Loucy (cell line): ENCODE data around the gene TFDP1.

ENCODE experiments used
- EZH2phosphoT487 ChIP-seq: fragments of 200-600 bp; IDR thresholded peaks from 2 replicates; pipeline ENCODE4 v1.6.1; 2018; ENCODE audit warnings: antibody characterized with exemption, mild to moderate bottlenecking, moderate library complexity, borderline replicate concordance
- TF ChIP-seq, protein P1 (sequence below): fragments of 200-600 bp; sonication (generic); conservative IDR thresholded peaks from 2 replicates; pipeline ENCODE4 v1.5.1; 2014; ENCODE audit warnings: mild to moderate bottlenecking, antibody characterized with exemption, low read length

GRCh38 chr13:113582841-113583631, 1.5 kb upstream of the TFDP1 start:
- TF ChIP-seq, protein P1, sequence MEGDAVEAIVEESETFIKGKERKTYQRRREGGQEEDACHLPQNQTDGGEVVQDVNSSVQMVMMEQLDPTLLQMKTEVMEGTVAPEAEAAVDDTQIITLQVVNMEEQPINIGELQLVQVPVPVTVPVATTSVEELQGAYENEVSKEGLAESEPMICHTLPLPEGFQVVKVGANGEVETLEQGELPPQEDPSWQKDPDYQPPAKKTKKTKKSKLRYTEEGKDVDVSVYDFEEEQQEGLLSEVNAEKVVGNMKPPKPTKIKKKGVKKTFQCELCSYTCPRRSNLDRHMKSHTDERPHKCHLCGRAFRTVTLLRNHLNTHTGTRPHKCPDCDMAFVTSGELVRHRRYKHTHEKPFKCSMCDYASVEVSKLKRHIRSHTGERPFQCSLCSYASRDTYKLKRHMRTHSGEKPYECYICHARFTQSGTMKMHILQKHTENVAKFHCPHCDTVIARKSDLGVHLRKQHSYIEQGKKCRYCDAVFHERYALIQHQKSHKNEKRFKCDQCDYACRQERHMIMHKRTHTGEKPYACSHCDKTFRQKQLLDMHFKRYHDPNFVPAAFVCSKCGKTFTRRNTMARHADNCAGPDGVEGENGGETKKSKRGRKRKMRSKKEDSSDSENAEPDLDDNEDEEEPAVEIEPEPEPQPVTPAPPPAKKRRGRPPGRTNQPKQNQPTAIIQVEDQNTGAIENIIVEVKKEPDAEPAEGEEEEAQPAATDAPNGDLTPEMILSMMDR = no peak
- TF ChIP-seq EZH2phosphoT487 = no peak
